PFSK-1 (cell line): ENCODE data around the gene NR2C2AP.

Experiments
- FOXP2 ChIP-seq: optimal IDR thresholded peaks from 2 replicates; pipeline ENCODE3; 2011; ENCODE audit warnings: borderline replicate concordance, control low read depth, inconsistent platforms; ENCODE audit not compliant: insufficient read depth; ENCODE audit errors: extremely low read length, extremely low read depth
- POLR2AphosphoS5 ChIP-seq: IDR thresholded peaks from 2 replicates; pipeline ENCODE4 v1.6.1; 2012; ENCODE audit warnings: low read depth, mild to moderate bottlenecking, control low read depth, low read length, moderate library complexity
- REST ChIP-seq, 2 experiments: IDR thresholded peaks; 2 replicates each; pipeline versions ENCODE4 v1.6.1 to v1.8.0; 2011 to 2012; ENCODE audit warnings: low read depth in 2 of 2, low read length in 2 of 2, control low read depth in 1 of 2, inconsistent platforms in 1 of 2, mild to moderate bottlenecking in 1 of 2, moderate library complexity in 1 of 2; ENCODE audit not compliant: insufficient read depth in 1 of 2
- SIN3A ChIP-seq: IDR thresholded peaks from 2 replicates; pipeline ENCODE4 v1.6.1; 2012; ENCODE audit warnings: mild to moderate bottlenecking, low read length, moderate library complexity, borderline replicate concordance; ENCODE audit not compliant: insufficient read depth
- TAF1 ChIP-seq: IDR thresholded peaks from 2 replicates; pipeline ENCODE4 v1.6.1; 2012; ENCODE audit warnings: low read length, control low read depth, borderline replicate concordance; ENCODE audit not compliant: insufficient read depth

NR2C2AP gene

GRCh38 chr19:19226663-19227062 is 23.4 kb upstream of the NR2C2AP start:
- TF ChIP-seq POLR2AphosphoS5 (no peak), REST (IDR thresholded peaks at IDR 0.05; ENCODE audit: insufficient read depth in 1 of 2, low read depth in 2 of 2, low read length in 2 of 2) (no peak), TAF1 (no peak)

- no peak for TF ChIP-seq POLR2AphosphoS5
- no peak for TF ChIP-seq FOXP2
- TF ChIP-seq REST (IDR thresholded peaks at IDR 0.05; ENCODE audit: insufficient read depth in 1 of 2, low read depth in 2 of 2, low read length in 2 of 2): no peak
- TF ChIP-seq SIN3A: no peak
- TF ChIP-seq TAF1: no peak
Observed at GRCh38 chr19:19226204-19226603, 23.0 kb upstream of the NR2C2AP start.

- TF ChIP-seq TAF1 (no peak), SIN3A (no peak), POLR2AphosphoS5 (no peak), REST (IDR thresholded peaks at IDR 0.05; ENCODE audit: insufficient read depth in 1 of 2, low read depth in 2 of 2, low read length in 2 of 2) (no peak), FOXP2 (no peak)
Observed at GRCh38 chr19:19224852-19225494, 21.8 kb upstream of the NR2C2AP start.

GRCh38 chr19:19224150-19224851 is 21.1 kb upstream of the NR2C2AP start:
- no peak for TF ChIP-seq TAF1
- TF ChIP-seq REST (IDR thresholded peaks at IDR 0.05; ENCODE audit: insufficient read depth in 1 of 2, low read depth in 2 of 2, low read length in 2 of 2): no peak
- no peak for TF ChIP-seq POLR2AphosphoS5
- no peak for TF ChIP-seq FOXP2
- no peak for TF ChIP-seq SIN3A
